IMR-90 (cell line): Measurements from ENCODE around the gene CERKL.

Source experiments
- CHD1 ChIP-seq: IDR thresholded peaks from 2 replicates; pipeline ENCODE4 v1.6.1; 2012; ENCODE audit warnings: low read depth, low read length, improper control_type of control experiment
- CTCF ChIP-seq: conservative IDR thresholded peaks from 2 replicates; pipeline ENCODE4 v1.5.1; 2012; ENCODE audit warnings: mild to moderate bottlenecking, low read depth, low read length, improper control_type of control experiment
- POLR2A ChIP-seq: IDR thresholded peaks from 2 replicates; pipeline ENCODE4 v1.6.1; 2012; ENCODE audit warnings: mild to moderate bottlenecking, low read depth, low read length

GRCh38 chr2:181570833-181571661 is 85.9 kb downstream of the CERKL start:
- no peak for TF ChIP-seq CHD1
- no peak for TF ChIP-seq POLR2A
- TF ChIP-seq CTCF = peak; percentile 28; the same call in 1 of the 2 replicates
